Cortex of kidney (tissue), 1 donor: ENCODE measurements around the gene HK3.

Experiments
- DNase-seq: peaks from one replicate; lab custom pipeline; 2025; lab: John Stamatoyannopoulos, UW

Gene HK3

DNA sequence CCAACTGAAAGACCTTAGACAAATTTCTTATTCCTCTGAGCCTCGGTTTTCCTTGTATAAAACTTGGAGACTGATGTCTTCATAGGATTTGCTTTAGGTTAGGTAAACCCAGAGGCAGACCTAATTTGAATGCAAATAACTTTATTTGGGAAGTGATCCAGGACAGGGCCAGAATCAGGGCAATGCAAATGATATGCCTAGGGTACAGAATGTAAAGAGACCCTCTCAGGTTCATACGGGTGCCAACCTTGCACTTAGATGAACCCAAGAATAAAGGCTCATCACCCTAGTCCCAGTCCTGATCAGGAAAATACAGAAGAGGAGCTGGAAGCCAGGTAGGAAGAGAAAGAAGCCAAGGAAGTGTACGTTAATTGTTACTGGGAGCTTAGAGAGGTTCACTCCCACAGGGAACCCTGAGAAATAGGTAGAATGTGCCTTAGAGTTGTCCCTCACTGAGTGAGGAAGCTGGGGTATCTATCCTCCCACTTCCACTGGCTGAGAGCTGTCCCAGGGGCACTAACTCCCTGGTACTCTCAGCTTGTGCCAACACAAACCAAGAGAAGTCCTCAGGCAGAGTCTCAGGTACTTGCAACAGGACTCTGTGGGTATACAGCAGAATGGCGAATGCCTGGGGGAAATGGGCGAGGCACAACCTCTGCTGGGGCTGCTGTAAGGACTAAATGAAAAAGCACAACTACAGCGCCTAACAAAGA lies 3.1 kb upstream of the HK3 start:
- no peak for DNase-seq

DNA sequence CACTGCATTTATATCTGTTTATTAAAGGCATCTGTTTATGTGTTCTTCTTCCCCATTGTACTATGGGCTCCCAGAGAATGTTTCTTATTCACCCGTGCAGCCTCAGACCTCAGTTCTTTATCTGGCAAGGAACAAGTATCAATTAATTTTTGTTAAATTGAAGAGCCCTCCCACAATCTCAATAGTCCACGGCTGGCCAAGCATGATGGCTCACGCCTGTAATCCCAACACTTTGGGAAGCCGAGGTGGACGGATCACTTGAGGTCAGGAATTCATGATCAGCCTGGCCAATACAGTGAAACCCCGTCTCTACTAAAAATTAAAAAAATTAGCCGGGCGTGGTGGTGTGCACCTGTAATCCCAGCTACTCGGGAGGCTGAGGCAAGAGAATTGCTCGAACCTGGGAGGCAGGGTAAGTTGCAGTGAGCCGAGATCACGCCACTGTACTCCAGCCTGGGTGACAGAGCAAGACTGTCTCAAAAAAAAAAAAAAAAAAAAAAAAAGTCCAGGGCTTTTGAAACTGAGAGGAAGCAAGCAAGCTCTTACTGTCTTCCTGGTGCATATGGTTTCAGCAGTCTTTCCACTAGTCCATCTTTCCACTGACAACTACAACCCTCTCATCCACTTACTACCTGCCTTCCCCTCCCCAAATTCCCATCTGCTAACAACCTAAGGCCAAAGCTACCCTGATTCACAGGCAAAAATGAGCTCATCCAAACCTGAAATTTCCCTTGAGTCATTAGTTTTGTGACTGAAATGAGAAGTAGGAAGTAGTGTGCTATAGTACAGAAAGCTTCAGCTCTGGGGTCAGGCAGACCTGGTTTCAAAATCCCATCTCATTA lies 2.3 kb upstream of the HK3 start:
- no peak for DNase-seq

DNA sequence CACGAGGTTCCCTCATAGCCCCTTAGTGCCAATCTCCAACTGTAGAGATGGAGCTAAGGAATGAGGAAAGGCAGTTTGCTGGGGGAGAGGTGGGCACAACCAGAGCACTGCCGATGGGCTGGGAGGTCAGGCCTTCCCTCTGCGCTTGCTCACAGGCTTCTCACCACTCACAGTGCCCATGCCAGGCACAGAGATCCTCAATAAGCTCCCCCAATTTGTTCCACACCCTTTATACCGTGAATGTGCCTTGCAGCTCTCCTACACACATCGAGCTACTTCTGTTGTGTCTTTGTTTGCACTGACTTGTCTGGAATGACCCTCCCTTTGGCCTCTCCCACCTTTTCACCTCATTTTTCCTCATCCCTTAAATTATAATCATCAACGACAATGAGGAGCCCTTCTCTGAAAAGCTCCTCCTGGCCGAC lies 1.6 kb upstream of the HK3 start:
- no peak for DNase-seq

DNA sequence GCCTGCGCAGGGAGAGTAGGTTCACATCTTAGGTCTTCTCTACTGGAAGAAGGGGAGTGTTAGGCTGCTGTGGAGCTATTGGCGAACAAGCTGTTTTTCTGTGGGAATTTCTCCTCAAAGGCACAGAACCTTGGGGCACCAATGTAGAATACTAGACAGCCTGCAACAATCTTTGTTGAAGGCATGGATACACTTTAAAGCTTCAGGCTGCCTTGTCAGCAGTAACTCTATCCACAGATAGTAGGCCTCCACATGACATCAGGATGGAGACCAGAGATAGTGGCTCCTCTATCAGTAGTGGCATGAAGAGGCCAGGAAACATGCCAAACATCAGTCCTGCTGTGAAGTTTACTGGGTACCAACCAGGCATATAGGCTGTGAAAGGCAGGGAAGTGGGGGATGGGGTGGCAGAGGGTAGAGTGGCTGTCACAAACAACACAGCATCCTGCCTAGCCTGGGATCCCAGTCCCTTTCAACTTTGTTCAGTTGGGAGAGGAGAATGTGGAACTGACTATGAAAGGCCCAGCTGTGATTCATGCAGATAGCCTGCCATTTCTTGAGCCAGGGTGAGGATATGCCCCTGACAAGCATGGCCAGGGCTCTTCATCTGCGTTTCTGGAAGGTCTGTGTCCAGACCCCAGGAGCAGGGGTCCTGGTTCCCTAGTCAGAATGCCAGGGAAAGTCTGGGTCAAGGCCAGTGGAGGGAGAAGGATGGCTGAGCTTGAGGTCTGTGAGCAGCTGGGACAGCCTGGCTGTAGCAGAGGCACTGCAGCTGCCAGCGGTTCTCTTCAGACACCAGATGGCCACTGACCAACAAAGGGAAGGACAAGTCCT lies 1.0 kb upstream of the HK3 start:
- DNase-seq = no peak

DNA sequence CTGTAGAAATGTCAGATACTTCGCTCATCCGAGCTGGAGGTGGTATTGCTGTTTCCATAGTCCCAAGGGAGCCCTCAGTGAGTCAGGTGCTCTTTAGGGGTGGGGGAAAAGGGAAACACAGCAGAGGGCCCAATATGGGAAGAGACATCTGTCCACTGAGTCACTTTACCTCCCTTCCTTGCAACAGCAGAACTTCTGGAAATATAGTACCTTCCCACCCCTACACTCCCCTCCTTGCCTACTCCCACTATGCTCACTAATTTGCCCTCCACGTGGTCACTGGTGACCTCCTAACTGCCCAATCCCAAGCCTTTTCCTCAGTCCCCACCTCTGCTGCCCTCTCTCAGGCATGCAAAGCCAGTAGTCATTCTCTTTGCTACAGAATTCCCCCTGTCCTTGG lies 1.9 kb downstream of the HK3 start:
- no peak for DNase-seq

DNA sequence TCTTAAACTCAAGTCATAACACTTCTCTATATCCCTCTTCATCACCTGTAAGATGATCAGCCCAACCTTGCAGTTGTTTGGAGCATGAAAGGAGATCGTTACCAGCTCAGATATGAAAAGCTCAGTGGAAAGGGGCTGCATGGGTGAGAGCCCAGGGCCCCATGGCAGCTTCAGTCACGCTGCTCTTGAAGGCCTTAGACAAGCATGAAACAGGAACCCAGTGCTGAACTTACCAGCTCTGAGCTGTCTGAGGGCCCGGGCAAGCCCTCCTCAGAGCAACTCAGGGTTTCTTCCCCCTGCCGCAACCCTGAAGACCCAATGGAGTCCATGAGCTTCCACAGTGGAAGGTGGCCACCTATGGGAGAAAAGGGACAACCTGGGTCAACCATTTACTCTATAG lies 3.3 kb downstream of the HK3 start:
- DNase-seq = no peak

DNA sequence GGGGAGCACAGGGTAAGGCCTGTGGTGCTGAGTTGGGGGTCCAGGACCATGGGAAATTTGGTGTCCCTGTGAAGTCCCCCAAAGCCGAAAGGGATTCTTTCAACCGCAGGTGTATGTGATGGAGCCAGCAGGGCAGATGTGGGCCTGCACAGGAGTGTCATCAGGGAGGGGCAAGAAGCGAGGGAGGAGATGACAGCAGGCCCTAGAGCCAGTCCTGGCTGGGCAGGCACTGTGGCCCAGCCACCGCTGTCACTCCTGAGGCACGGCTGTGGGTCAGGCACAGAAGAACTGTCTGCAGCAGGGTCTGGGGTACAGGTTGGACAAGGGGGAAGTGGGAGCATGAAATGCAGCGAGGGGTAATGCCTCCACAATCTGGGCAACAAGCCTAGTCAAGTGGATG lies 4.8 kb downstream of the HK3 start:
- DNase-seq = no peak

DNA sequence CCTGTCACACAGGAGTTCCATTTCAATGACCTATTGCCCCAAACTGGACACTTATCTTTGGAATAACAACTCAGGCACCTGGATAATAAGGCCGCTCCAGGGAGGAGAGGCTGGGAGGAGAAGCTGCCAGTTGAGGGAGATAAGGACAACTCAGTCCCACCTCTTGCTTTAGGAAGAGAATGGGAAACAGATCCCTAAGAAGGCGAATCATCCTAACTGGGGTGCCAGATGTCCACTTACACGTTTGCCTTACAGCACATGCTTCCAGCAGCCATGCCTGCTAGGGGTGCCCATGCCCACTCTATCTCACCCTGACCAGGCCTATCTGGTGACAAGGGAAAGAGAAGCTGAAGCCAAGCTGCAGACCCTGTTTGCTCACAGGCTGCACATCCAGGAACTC lies 6.5 kb downstream of the HK3 start:
- DNase-seq = no peak

DNA sequence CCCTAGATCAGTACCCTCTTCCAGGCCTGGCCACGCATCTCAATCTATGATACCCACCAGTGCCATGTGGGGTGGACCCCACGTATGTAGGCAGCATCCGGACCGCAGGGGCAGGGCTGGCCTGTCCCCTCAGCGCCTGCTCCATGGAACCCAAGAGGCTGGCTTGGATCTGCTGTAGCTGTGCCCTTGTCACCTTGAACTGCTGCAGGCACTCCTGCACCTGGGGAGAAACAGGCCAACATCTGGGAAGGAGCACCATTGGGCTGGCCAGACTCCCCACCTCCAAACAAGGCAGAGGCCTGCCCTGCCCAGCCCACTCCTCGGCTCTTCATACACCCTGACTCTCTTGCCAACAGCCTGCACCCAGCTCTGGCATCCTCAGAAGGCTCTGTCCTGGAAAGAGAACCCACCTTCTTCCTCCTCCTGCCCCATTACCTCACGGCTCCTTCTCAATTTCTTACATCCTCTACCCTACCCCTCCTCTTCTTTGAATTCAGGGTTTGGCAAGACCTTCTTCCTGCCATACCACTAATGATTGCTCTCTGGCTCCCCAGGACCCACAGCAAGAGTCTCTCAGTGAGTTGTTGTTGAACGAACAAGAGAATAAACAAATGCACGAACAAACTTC lies 7.7 kb downstream of the HK3 start:
- DNase-seq = no peak

DNA sequence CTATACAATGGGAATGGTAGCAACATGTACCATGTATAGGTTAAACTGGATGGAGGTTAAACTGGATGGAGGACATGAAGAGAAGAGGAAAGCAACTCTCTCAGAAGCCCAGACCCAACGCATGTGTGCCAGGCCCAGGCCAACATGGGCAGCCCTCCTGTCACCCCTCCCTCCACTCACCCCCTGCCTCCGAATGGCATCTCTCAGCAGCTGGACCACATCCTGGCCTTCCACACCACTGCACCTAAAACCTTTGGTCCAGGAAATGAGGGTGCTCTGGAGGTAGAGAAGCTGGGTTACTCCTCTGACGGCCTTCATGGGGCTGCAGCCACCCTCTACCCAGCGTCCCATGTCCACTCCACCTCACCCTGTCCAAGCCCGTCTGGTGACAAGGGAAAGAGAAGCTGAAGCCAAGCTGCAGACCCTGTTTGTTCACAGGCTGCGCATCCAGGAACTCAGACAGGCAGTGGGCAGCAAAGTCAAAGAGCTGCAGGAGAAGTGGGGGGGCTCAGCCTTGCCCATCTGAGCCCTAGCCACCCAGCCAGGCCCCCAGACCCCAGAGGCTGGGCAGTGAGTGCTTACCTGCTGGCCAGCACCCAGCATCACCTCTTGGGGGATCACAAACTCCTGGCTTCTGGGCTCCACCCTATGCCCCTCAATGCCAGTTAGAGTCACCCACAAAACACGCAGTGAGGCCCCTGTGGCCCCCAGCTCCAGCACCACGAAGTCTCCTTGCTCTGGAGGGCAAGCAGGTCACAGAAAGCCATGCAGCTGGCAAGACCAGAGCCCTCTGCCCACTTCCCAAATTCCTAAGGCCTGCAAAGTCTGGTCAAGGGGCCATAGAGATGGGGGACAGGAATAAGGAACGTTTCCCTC lies 8.5 kb downstream of the HK3 start:
- DNase-seq = no peak

DNA sequence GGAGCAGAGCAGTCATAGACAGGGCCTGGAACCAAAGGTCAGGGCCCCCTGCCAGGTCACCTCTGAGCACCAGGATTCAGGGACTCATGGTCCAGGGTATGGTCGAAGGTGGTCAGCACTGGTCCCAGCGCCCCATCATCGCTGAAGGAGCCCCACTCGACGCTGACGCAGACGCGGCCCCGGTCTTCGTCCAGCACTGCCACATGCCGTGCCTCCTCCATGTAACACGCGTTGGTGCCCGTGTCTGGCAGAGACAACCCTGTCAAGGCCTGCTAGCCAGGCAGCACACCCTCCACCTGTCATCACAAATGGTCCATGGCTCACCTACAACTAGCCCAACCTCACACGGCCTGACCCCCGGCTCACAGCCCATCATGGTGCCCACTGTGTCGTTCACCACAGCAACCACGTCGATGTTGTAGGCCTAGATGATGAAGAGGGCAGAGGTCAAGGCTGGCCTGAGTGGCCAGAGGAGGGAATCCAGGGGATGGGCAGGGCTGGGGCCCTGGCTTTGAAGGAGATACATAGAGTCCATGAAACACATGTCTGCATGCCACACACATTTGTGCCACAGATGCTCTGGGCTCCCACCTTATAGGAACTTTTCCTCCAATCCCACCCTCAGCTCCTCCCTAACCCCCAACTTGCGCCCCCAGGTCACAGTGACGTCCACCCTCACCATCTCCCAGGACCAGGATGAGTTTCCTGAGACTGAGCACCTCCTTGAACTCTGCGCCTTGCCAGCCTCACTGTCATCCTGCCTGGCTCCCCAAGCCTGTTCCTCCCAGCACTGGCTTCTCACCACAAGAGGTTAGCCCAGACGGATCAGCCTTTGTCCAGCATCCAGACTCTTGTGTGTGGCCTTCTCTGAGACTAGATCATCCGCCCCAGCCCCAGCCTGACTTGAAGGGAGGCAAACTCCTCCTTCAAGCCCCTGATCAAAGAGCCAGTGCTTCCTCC lies 9.5 kb downstream of the HK3 start:
- DNase-seq = no peak

DNA sequence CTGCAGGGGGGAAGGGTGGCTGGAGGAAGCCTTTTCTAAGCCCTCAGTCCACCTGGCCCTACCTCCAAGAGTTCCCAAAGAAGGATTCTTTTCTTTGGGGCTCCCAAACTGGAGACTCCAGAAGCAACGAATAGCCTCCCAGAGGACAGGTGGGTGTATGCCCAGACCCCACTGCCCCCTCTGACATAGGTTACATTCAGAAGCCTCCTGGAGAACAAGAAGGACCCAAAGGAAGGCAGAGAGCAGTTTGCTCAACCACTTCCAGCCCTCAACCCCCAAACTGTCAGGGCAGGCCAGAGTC lies 10.3 kb downstream of the HK3 start:
- DNase-seq = no peak

DNA sequence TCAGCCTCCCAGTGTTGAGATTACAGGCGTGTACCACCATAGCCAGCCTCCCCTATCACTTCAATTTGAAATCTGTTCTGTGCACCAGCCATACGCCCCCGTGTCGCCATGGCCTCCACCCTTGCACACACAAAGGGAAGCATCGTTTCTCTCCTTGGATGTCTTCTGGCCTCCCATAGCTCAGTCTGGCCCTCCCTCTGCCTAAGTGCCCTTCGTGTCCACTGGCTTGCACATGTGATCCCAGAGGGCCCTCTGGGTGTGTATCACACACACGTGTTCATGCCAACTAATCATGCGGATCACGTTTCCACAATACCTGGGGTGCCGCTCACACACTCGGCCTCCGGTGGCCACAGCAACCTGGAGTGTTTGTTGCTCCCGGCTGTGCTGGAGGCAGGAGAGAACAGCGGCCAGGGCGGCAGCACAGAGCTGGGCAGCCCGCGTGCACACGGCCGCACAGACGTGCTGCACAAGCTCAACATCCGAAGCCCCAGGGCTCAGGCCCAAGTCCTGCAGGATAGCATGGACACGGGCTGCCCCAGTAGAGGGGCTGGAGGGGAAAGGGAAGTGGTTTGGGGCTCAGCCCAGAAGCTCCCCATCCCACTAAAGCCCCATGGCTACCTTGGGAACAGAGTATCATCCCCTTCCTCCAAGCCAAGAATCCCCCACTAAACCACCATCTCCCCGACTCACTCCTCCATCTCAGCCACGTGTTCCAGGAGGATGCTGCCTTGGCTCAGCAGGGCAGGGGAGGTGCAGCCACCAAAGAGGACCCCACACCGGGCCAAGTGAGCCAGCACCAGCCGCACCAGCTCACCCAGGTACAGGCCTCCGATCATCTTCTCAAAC lies 10.9 kb downstream of the HK3 start:
- DNase-seq = no peak

DNA sequence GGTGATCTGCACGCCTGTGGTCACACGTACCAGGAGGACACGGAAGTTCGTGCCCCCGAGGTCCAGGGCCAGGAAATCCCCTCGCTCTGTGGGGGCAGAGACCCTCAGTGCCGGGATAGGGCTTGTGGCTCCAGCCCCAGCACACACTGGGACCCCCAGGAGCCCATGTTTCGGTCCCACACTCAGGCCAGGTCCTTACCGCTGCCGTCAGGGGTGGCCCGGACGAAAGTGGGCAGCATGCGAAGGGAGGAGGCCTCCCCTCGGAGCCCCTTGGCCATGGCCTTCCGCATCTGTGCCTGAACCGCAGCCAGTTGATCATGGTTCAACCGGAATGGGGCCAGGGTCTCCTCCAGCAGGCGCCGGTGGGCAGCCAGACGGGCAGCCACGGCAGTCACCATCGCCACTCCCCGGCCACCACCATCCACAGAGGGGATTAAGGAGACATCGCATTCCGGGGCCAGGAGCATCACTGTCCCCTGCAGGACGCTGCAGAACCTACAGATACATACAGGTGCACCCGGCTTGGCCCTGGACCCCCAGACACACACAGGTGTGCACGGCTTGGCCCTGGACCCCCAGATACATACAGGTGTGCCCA lies 11.8 kb downstream of the HK3 start:
- no peak for DNase-seq

DNA sequence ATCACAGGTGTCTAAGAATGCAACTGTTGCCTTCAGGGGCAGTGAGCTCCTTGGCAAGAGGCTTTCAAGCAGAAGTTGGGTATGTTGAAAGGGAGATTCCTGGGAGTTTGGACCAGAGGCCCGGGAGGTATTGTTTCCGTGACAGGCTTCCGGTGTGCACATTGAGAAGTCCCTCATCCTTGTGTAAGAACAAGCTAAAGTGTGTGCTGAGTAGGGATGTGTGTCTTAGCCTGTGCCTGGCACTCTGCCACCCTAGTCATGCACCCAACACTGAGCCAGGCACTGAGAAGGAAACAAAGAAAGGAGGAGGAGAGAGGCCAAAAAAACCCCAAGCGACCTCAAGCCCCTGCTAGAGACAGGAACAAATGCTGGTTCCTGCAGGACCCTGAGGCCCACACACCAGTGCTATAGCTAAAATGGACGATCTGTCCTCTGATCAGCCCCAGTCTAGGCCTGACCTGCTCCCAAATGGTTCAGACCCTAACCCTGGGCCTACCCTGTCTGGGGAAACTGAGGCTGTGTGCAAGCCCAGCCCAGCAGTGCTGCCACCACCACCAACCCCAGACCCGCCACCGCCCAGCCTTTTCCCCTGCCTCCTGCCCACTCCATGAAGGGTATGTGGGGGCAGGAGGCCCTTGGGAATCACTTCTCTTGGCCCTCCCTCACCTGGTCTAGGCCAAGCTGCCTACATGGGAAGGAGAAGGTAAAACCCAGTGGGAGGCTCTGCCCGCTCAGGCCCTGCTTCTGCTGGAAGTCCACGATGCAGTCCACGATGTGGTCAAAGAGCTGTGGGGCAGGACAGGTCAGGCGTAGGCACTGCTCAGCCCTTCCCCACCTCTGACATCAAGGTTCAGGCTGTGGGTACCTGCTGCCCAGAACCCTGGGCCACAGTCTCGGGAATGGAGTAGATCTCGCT lies 12.6 kb downstream of the HK3 start:
- no peak for DNase-seq

DNA sequence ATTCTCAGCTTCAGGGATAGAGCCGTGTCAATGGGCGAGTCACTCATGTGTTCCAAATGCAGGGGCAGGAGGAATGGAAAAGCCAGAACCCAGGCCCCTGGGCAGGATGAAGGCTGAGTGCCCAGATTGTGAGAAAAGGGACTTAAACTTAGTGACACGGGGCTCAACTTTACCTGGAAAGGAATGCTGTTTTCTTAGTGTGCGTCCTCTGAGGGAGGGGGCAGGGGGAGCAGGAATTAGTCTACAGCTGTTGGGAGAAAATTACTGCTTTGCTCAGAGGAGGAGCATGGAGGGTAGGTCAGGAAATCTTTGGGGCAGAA lies 14.6 kb downstream of the HK3 start:
- DNase-seq = no peak

DNA sequence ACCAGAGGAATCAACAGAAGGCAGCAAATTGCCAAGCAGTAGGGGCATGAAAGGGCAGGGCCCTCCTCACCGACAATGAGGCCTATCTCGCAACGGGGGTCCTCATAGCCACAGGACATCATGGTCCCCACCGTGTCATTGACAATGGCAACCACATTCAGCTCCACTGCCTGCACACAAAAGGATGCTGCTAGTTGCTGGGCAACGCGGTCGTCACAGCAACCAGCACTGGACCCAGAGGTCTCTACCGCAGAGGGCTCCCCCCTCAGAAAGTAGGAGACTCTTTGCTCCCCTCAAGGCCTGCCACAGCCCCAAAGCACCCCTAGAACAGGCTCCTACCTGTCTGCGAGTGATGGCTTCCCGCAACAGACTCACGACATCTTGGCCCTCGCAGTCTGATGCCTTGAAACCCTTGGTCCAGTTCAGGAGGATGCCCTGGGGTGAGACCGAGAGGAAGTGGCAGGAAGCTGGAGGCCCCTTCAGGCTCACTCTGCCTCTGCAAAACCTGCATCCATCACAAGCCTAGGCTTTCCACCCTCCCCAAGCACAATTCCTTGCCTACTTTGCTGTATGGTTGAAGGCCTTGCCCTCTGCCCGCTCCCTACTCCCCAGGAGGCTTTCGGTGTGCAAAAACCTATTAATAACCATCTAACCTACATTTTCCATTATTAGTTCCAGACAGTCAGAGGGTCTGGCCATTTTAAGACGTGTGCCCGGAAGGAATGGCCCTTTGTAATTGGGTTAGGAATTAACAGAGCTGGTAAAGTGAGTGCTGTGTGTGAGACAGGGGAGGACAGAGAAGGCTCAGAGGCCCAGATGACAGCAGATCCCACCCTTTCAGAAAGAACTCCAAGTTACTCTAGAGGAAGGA lies 15.2 kb downstream of the HK3 start:
- DNase-seq = no peak
